ENCODE measurements around the gene CXCL8.

- TF ChIP-seq EZH2phosphoT487 (IDR thresholded peaks at IDR 0.05; ENCODE audit: low read depth) (no peak), CTCF (IDR thresholded peaks at IDR 0.05; ENCODE audit: low read depth, low read length) (no peak)
These were observed 14.4 kb upstream of the CXCL8 start for GRCh38 chr4:73725985-73726384.

Data from OCI-LY3 (cell line).